ENCODE results near the gene MORN1.

The MORN1 gene

DNA sequence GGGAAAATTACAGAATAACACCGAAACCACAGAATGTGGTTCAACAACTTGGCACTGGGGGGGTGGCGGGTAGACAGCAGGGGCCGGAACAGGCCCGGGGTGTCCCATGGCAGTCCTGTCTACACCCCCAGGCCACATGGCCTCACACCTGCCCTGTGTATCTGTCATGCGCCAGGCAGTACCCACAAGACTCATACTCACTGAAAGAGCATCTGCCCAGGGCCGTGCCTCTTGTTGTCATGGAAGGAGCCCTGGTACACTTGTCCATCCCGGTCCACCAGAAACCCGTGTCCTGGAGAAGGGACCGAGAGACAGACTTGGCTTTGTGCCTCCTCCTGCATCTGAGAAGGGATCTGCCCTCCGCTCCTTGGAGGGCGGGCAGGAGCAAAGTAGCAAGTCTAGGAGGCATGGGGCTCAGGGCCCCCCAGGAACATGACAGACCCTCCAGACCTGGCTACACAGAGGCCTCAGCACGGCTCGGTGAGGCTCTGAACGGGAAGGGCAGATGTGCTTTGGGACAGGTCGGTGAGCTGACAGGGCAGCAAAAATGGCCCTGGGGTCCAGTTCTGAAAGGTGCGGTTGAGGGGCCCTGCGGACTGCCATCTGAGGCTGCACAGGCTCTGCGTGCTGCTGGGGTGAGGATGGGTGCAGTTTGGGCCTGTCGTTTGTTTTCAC lies 5.6 kb downstream of the MORN1 start:
- Histone ChIP-seq H3K27me3 (ENCODE audit: insufficient read depth, low read length) (no peaks in the 10 kb centered on the region), H3K36me3 (ENCODE audit: insufficient read depth, low read length) (no peaks in the 10 kb centered on the region), H3K4me1 (ENCODE audit: control insufficient read depth, insufficient read depth, low read length, unreplicated experiment) (peaks cover 7% of the 10 kb centered on the region), H3K4me3 (ENCODE audit: low read depth, low read length) (no peak overlapping the region), H2AFZ (ENCODE audit: low read length, unreplicated experiment) (no peak overlapping the region), H3K27ac (ENCODE audit: low read depth, low read length) (no peak overlapping the region), H3K79me2 (ENCODE audit: control insufficient read depth, insufficient read depth, low read length, unreplicated experiment) (peaks cover 11% of the 10 kb centered on the region)

DNA sequence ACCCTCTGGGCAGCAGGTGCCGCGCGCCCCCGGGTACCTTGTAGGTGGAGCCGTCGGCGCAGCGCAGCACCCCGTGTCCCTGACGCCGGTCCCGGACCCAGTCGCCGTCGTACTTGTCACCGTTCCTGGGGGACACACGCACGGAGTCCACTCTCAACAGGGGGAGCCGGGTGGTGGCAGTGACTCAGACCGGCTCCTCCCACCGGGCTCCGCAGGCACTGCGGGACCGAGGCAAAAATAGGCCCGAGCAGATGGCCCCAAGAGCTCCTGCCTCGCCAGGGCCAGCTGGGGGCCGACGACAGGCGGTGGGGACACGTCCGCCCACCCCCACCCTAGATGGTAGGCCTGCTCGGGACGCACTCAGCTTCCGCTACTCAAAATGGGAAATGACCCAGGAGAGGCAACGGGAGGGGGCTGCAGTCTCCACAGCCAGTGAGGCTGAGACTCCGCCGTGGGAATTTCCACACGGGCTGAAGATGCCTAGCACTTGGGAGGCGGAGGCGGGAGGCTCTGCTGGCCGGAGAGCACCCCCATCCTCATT lies 6.3 kb downstream of the MORN1 start:
- Histone ChIP-seq H2AFZ (ENCODE audit: low read length, unreplicated experiment) (no peak overlapping the region), H3K36me3 (ENCODE audit: insufficient read depth, low read length) (no peaks in the 10 kb centered on the region), H3K4me3 (ENCODE audit: low read depth, low read length) (no peak overlapping the region), H3K4me1 (ENCODE audit: control insufficient read depth, insufficient read depth, low read length, unreplicated experiment) (peaks cover 2% of the 10 kb centered on the region), H3K27ac (ENCODE audit: low read depth, low read length) (no peak overlapping the region), H3K79me2 (ENCODE audit: control insufficient read depth, insufficient read depth, low read length, unreplicated experiment) (peaks cover 4% of the 10 kb centered on the region), H3K27me3 (ENCODE audit: insufficient read depth, low read length) (no peaks in the 10 kb centered on the region)

DNA sequence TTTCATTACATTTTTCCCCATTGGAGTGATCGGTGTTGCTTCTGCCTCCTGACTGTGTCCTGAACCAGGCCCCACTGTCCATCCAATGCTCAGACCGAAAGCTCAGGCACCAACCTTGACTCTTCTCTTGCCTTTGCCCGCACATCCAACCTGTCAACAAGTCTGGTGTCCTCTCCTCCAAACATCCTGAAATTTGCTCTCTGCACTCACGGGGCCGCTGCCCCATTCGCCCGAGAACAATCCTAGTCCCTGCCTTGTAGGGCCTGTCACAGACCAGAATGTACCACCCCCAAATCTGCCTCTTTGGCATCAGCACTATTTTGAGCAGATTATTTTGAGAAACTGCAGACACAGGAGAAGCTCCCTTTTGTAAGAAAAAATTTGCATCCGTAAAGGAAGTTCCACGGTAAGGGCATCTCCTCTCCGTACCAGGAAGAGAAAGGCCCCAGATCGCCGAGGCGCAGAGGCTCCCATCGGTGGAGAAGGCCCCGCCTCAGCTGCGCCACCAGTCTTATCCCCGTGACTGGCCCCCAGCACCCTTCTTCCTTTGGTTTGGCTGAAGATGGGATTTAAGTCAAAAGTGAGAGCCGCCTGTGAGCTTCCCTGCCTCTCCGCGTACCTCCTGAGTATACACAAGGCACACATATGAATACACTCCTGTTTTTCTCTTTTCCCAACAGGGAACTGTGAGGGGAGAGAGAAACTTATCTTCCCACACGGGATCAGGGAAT lies 7.1 kb downstream of the MORN1 start:
- H3K27ac ChIP-seq (ENCODE audit: low read depth, low read length), result no peak overlapping the region
- H3K4me1 ChIP-seq (ENCODE audit: control insufficient read depth, insufficient read depth, low read length, unreplicated experiment), result no peaks in the 10 kb centered on the region

DNA sequence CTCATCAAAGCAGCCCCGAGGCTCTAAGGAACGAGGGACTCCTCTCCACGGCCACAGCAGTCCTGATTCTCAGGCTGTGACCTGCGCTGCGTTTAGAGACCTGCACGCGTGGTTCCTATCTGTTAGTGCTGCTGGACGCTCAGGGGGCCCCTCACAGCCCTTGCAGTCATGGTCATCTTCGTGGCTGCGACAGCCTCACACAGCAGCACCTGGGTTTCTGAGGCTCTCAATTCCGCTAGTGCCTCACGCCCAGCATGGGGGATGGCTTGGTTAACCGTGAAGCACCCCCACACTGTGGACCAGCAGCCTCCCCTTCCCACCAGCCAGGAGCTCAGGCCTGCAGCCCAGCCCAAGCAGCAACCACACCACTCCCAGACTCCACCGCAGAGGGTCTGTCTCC lies 7.8 kb downstream of the MORN1 start:
- H2AFZ ChIP-seq (ENCODE audit: low read length, unreplicated experiment), result no peak overlapping the region
- H3K79me2 ChIP-seq (ENCODE audit: control insufficient read depth, insufficient read depth, low read length, unreplicated experiment), result no peaks in the 10 kb centered on the region
- H3K4me3 ChIP-seq (ENCODE audit: low read depth, low read length), result no peak overlapping the region
- no peaks in the 10 kb centered on the region for H3K4me1 ChIP-seq (ENCODE audit: control insufficient read depth, insufficient read depth, low read length, unreplicated experiment)
- H3K27ac ChIP-seq (ENCODE audit: low read depth, low read length), result no peak overlapping the region
- no peaks in the 10 kb centered on the region for H3K27me3 ChIP-seq (ENCODE audit: insufficient read depth, low read length)
- no peaks in the 10 kb centered on the region for H3K36me3 ChIP-seq (ENCODE audit: insufficient read depth, low read length)

More for the DNA sequence above, 7.1 kb downstream of the MORN1 start:
- no peaks in the 10 kb centered on the region for H3K36me3 ChIP-seq (ENCODE audit: insufficient read depth, low read length)
- no peak overlapping the region for H3K4me3 ChIP-seq (ENCODE audit: low read depth, low read length)
- no peak overlapping the region for H2AFZ ChIP-seq (ENCODE audit: low read length, unreplicated experiment)
- H3K79me2 ChIP-seq (ENCODE audit: control insufficient read depth, insufficient read depth, low read length, unreplicated experiment), result no peaks in the 10 kb centered on the region
- no peaks in the 10 kb centered on the region for H3K27me3 ChIP-seq (ENCODE audit: insufficient read depth, low read length)

DNA sequence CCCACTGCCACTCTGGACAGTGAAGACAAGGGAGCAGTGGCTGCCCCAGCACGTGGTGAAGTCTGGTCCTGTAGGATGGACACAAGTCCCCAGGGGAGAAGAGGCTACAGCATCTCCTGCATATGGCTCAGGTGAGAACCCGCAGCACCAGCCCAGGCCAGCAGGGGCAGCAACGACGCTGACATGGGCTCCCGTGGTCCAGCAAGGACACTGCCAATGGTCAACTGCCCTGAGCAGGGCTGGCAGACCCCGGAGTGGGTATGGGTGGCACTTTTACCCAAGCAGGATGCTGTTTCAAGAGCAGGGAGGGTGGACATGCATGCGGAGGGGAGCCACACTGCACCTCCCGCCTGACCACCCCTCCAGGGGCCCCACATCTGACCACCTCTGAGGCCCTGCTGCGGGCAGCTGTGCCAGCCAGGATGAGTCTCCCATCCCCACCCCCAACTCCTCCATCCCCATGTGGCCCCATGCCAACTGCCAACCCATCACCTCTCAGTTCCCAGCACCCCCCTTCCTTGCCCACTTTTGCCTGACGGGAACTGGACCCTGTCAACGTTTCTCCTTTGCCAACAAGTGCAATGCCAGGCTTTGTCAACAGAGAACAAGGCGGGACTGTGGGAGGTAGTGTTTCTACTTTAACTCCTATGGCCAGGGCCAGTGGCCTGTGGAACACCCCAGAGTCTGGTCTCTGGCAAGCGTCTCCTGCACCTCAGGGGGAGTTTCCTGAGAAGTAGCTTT lies 8.6 kb downstream of the MORN1 start:
- no peaks in the 10 kb centered on the region for H3K36me3 ChIP-seq (ENCODE audit: insufficient read depth, low read length)
- no peak overlapping the region for H3K4me3 ChIP-seq (ENCODE audit: low read depth, low read length)
- H3K27me3 ChIP-seq (ENCODE audit: insufficient read depth, low read length), result no peaks in the 10 kb centered on the region
- H2AFZ ChIP-seq (ENCODE audit: low read length, unreplicated experiment), result no peak overlapping the region
- no peaks in the 10 kb centered on the region for H3K79me2 ChIP-seq (ENCODE audit: control insufficient read depth, insufficient read depth, low read length, unreplicated experiment)
- H3K27ac ChIP-seq (ENCODE audit: low read depth, low read length), result no peak overlapping the region
- no peaks in the 10 kb centered on the region for H3K4me1 ChIP-seq (ENCODE audit: control insufficient read depth, insufficient read depth, low read length, unreplicated experiment)

DNA sequence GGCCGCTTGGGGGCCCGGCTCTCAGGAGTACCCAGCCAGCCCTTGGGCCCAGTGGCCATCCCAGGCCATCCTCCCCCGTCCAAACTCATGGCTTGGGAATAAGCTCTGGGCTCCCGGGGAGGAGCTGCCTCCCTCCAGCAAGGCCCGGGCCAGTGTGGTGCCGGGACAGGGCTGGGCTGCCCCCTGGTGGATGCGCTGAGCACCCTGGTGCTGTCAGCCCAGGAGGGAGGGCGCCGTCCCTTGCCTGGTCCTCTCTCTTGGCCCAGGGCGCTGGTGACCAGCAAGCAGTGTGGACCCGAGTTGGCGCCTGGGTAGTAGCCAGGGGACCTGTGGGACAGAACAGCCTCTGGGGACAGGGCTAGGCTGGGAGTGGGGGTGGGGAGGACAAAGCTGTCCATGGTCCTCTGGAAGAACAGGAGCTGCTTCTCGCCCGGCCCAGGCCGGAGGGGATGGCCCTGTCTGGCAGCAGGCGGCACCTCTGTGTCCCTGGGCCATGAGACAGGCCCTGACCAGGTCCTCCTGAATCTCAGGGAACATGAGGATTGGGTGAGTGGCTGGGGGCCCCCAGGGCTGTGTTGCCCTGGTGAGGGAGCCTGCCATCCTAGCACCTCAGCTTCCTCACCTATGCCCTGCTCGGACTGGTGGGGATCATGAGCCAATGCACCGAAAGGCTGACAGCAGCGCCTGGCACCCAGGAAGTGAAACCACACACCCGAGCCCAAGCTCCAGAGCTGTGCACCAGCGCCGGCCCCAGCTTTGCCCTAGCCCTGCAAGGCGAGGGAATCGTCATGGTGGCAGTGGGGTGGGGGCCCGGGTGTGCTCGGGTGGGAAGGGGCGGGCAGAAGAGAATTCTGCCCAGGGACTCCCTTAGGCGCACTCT lies 9.4 kb downstream of the MORN1 start:
- Histone ChIP-seq H3K27ac (ENCODE audit: low read depth, low read length) (no peak overlapping the region), H3K36me3 (ENCODE audit: insufficient read depth, low read length) (no peaks in the 10 kb centered on the region), H3K27me3 (ENCODE audit: insufficient read depth, low read length) (no peaks in the 10 kb centered on the region), H2AFZ (ENCODE audit: low read length, unreplicated experiment) (no peak overlapping the region), H3K4me3 (ENCODE audit: low read depth, low read length) (no peak overlapping the region), H3K79me2 (ENCODE audit: control insufficient read depth, insufficient read depth, low read length, unreplicated experiment) (no peaks in the 10 kb centered on the region), H3K4me1 (ENCODE audit: control insufficient read depth, insufficient read depth, low read length, unreplicated experiment) (no peaks in the 10 kb centered on the region)

DNA sequence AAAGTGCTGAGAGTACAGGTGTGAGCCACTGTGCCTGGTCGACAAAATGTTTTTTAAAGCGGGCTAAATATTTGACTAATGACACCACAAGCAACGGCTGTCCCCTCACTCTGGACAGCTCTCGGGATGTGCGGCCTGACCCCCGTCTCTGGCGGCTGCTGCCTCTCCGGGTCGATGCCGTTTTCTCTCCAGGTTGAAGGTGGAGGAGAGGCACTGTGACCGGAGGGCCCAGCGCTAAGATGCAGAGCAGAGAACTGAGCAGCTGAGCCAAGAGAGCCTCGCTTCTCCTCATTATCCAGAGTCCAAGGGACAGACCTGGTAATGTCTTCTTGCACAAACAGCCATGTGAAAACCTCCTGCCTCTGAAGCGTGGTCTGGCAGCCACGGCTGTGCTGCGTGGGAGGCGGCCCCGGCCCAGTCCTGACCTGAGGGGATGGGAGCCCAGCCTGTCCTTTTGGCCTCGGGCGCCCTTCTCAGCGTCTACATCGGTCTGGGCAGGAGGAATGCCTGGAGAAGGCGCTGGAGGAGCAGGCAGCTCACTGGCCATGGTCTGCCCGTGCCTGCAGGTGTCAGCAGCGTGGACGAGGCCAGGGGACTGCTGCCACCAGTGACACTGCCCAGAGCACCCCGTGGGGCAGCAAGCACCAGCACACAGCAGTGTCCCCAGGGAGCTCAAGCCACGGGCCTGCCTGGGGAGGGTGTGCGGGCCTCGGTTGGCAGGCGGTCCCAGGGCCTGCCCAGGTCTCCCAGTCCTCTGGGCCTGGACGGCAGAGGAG lies 10.3 kb downstream of the MORN1 start:
- Histone ChIP-seq H3K4me3 (ENCODE audit: low read depth, low read length) (no peak overlapping the region), H3K4me1 (ENCODE audit: control insufficient read depth, insufficient read depth, low read length, unreplicated experiment) (no peaks in the 10 kb centered on the region), H2AFZ (ENCODE audit: low read length, unreplicated experiment) (no peak overlapping the region), H3K79me2 (ENCODE audit: control insufficient read depth, insufficient read depth, low read length, unreplicated experiment) (no peaks in the 10 kb centered on the region), H3K27ac (ENCODE audit: low read depth, low read length) (no peak overlapping the region), H3K27me3 (ENCODE audit: insufficient read depth, low read length) (no peaks in the 10 kb centered on the region), H3K36me3 (ENCODE audit: insufficient read depth, low read length) (no peaks in the 10 kb centered on the region)

DNA sequence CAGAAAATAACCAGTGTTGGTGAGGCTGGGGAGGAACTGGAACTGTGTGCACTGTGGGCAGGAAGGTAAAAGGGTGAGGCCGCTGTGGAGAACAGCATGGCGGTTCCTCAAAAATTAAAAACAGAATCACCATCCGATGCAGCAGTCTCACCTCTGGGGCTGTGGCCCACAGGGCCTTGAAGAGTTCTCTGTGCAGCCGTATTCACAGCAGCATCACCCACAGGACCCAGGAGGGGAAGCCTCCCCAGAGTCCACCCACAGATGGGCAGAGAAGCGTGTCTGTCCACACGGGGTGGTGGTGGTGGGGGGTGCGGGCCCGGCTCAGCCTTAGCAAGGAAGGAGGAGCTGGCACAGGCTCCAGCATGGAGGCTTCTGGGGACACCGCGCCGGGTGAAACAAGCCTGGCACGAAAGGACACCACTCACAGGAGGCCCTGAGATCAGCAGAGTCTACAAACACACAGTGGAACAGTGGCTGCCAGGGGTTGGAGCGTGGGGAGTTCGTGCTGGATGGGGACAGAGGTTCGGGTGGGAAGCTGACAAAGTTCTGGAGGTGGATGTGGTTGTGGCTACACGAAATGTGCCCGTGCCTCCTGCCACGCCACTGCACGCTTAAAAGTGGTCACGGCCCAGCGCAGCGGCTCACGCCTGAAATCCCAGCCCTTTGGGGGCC lies 11.5 kb downstream of the MORN1 start:
- no peak overlapping the region for H2AFZ ChIP-seq (ENCODE audit: low read length, unreplicated experiment)
- H3K27ac ChIP-seq (ENCODE audit: low read depth, low read length), result no peak overlapping the region
- no peaks in the 10 kb centered on the region for H3K27me3 ChIP-seq (ENCODE audit: insufficient read depth, low read length)
- H3K4me1 ChIP-seq (ENCODE audit: control insufficient read depth, insufficient read depth, low read length, unreplicated experiment), result no peaks in the 10 kb centered on the region
- H3K36me3 ChIP-seq (ENCODE audit: insufficient read depth, low read length), result no peaks in the 10 kb centered on the region
- H3K4me3 ChIP-seq (ENCODE audit: low read depth, low read length), result no peak overlapping the region
- no peaks in the 10 kb centered on the region for H3K79me2 ChIP-seq (ENCODE audit: control insufficient read depth, insufficient read depth, low read length, unreplicated experiment)

DNA sequence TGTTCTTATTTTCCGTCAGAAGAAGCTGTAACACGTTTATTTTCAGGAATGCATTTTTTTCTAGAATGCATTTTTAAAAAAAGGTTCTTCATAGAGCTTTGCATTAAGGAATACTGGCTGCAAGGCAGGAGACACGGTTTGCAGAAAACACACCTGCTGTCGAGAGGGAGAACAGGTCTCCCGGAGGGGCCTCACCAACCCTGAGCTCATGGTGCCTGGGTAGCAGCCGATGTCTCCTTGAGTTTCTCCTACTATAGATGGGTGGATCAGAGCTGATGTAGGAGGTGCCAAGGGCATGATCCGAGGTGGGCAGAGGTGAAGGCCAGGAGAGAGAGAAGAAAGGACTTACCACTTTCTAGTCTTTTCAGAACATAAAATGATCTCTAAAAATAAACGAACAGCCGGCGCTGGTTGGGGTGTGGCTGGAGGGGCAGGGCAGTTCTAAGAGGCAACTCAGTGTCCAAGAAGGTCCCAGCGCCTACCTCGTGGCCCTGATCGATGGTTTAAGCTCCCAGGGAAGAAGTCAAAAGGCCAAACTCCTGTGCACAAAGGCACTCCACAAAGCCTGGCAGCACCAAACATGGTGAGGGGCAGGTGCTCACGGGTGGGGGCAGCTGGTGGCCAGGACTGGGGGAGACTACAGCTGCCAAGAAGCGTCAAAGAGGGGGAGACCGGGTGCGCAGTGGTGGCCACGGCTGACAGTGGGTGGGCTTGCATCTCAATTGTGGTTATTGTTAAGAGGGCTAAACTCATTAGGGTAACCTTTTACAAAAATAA lies 12.2 kb downstream of the MORN1 start:
- H3K79me2 ChIP-seq (ENCODE audit: control insufficient read depth, insufficient read depth, low read length, unreplicated experiment), result no peaks in the 10 kb centered on the region
- H2AFZ ChIP-seq (ENCODE audit: low read length, unreplicated experiment), result no peak overlapping the region
- H3K4me3 ChIP-seq (ENCODE audit: low read depth, low read length), result no peak overlapping the region
- no peaks in the 10 kb centered on the region for H3K36me3 ChIP-seq (ENCODE audit: insufficient read depth, low read length)
- no peaks in the 10 kb centered on the region for H3K27me3 ChIP-seq (ENCODE audit: insufficient read depth, low read length)
- H3K27ac ChIP-seq (ENCODE audit: low read depth, low read length), result no peak overlapping the region
- H3K4me1 ChIP-seq (ENCODE audit: control insufficient read depth, insufficient read depth, low read length, unreplicated experiment), result no peaks in the 10 kb centered on the region
